Caco-2 (cell line): Measurements from ENCODE around the gene TESMIN. TPM values are rescaled to one million over a fixed set of nuclear protein-coding genes. Genes with fewer than 3 reads are reported as not detected.

ENCODE experiments used
- BruUV-seq: library from RNA; stranded (reverse); fragments of 400-500 nt; replicated peaks from 2 replicates; lab custom pipeline; 2021; lab: Mats Ljungman, UMichigan
- CTCF ChIA-PET: fragments of 300-600 bp; sonication (Branson Sonifier 250); formaldehyde crosslinking; loops from one replicate; lab custom pipeline; 2022; ENCODE audit warnings: antibody characterized with exemption; lab: Charles Lee
- POLR2A ChIA-PET: fragments of 300-600 bp; sonication (Branson Sonifier 250); formaldehyde crosslinking; loops from one replicate; lab custom pipeline; 2022; ENCODE audit warnings: antibody characterized with exemption; lab: Charles Lee
- DNase-seq, 2 experiments: peaks; one replicate each; pipeline versions ENCODE4 v3.0.0 to v3.0.0-alpha.2; 2020 to 2022
- H3K27me3 ChIP-seq: replicated peaks from 2 replicates; pipeline ENCODE4 v1.6.0; 2011; ENCODE audit warnings: low read length; ENCODE audit not compliant: control insufficient read depth, insufficient read depth
- H3K36me3 ChIP-seq: 2 replicates; pipeline ENCODE4 v1.5.1; 2011; ENCODE audit warnings: low read length; ENCODE audit not compliant: control insufficient read depth, insufficient read depth
- H3K4me1 ChIP-seq: fragments of 250-450 bp; sonication (Bioruptor Pico); 2 replicates; pipeline ENCODE4 v1.5.1; 2020; ENCODE audit warnings: mild to moderate bottlenecking
- H3K4me3 ChIP-seq: 2 replicates; pipeline ENCODE4 v1.5.1; 2011; ENCODE audit warnings: low read depth, mild to moderate bottlenecking, control low read depth, low read length
- H3K9me3 ChIP-seq: fragments of 250-450 bp; sonication (Bioruptor Pico); 2 replicates; pipeline ENCODE4 v1.5.1; 2020; ENCODE audit warnings: mild to moderate bottlenecking, moderate library complexity
- H3K27ac Mint-ChIP-seq: one replicate; pipeline ENCODE4 v1.8.0; 2022; ENCODE audit warnings: mixed read lengths; ENCODE audit not compliant: unreplicated experiment
- H3K27me3 Mint-ChIP-seq: one replicate; pipeline ENCODE4 v1.8.0; 2022; ENCODE audit warnings: mixed read lengths; ENCODE audit not compliant: insufficient read depth, unreplicated experiment
- H3K36me3 Mint-ChIP-seq: one replicate; pipeline ENCODE4 v1.8.0; 2022; ENCODE audit warnings: mild to moderate bottlenecking, mixed read lengths; ENCODE audit not compliant: insufficient read depth, unreplicated experiment
- H3K4me1 Mint-ChIP-seq: one replicate; pipeline ENCODE4 v1.8.0; 2022; ENCODE audit warnings: low read depth, mixed read lengths; ENCODE audit not compliant: unreplicated experiment
- H3K4me3 Mint-ChIP-seq: one replicate; pipeline ENCODE4 v1.8.0; 2022; ENCODE audit warnings: mild to moderate bottlenecking, moderate library complexity, mixed read lengths; ENCODE audit not compliant: unreplicated experiment
- H3K9me3 Mint-ChIP-seq: one replicate; pipeline ENCODE4 v1.8.0; 2022; ENCODE audit warnings: mixed read lengths; ENCODE audit not compliant: unreplicated experiment
- intact Hi-C: fragments of 100-400 bp; cut with micrococcal nuclease; formaldehyde crosslinking; loops from one replicate; pipeline ENCODE4 v1.10.0; 2022; ENCODE audit not compliant: unreplicated experiment
- total RNA-seq: library from RNA; stranded (reverse); gene quantifications from 2 replicates; pipeline ENCODE4 v1.2.3, GENCODE V29; 2022
- TF ChIP-seq, protein P1 (sequence below), 2 experiments: fragments of 200-600 bp in 1 of 2; IDR thresholded peaks; 1 replicate in 1 of 2; 2 replicates in 1 of 2; pipeline versions ENCODE4 v1.5.1 to v1.8.0; 2011 to 2022; ENCODE audit warnings: antibody characterized with exemption in 1 of 2, control low read depth in 1 of 2, inconsistent platforms in 1 of 2, low read depth in 1 of 2, low read length in 1 of 2, mild to moderate bottlenecking in 1 of 2, moderate library complexity in 1 of 2; ENCODE audit not compliant: insufficient read depth in 1 of 2, severe bottlenecking in 1 of 2, unreplicated experiment in 1 of 2

TESMIN gene
- total RNA-seq, 1 experiment from 2014 or later, result 26.2 TPM

DNA sequence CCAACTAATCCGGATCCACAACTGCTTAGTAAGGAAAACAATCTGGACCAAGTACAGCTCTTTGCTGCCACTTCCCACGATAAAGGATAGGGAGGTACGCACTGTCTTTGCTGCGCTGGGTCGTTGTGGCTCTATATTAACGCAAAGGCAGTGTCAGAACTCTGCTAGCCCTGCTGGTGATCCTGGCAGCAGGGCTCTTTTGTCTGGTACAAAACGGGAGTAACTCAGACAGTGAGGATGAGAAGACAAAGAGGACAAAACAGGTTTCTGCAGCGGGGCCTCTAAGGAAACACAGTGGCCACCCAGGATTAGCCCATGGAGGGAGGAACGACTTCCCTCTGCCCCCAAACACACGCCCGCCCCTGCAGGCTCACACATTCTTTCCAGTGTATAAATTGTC is 40.9 kb downstream of the TESMIN start:
- Mint-ChIP-seq H3K4me1 (no peaks in the 10 kb centered on the region), H3K27ac (no peak overlapping the region), H3K4me3 (no peak overlapping the region), H3K36me3 (no peaks in the 10 kb centered on the region), H3K27me3 (peaks cover 5% of the 10 kb centered on the region), H3K9me3 (no peaks in the 10 kb centered on the region)
- intact Hi-C loops, result no loop called here
- POLR2A ChIA-PET, result no interaction called here
- DNase-seq, result no peak
- no peaks in the 10 kb centered on the region for H3K27me3 ChIP-seq
- H3K4me3 ChIP-seq, result no peak overlapping the region
- TF ChIP-seq, protein P1, sequence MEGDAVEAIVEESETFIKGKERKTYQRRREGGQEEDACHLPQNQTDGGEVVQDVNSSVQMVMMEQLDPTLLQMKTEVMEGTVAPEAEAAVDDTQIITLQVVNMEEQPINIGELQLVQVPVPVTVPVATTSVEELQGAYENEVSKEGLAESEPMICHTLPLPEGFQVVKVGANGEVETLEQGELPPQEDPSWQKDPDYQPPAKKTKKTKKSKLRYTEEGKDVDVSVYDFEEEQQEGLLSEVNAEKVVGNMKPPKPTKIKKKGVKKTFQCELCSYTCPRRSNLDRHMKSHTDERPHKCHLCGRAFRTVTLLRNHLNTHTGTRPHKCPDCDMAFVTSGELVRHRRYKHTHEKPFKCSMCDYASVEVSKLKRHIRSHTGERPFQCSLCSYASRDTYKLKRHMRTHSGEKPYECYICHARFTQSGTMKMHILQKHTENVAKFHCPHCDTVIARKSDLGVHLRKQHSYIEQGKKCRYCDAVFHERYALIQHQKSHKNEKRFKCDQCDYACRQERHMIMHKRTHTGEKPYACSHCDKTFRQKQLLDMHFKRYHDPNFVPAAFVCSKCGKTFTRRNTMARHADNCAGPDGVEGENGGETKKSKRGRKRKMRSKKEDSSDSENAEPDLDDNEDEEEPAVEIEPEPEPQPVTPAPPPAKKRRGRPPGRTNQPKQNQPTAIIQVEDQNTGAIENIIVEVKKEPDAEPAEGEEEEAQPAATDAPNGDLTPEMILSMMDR (IDR thresholded peaks at IDR 0.05; ENCODE audit: insufficient read depth in 1 of 2, low read depth in 1 of 2, low read length in 1 of 2, severe bottlenecking in 1 of 2, unreplicated experiment in 1 of 2), result no peak
- BruUV-seq, result no TSS peak
- H3K4me1 ChIP-seq, result no peaks in the 10 kb centered on the region
- H3K36me3 ChIP-seq, result no peaks in the 10 kb centered on the region
- no peaks in the 10 kb centered on the region for H3K9me3 ChIP-seq
- CTCF ChIA-PET, result no interaction called here

DNA sequence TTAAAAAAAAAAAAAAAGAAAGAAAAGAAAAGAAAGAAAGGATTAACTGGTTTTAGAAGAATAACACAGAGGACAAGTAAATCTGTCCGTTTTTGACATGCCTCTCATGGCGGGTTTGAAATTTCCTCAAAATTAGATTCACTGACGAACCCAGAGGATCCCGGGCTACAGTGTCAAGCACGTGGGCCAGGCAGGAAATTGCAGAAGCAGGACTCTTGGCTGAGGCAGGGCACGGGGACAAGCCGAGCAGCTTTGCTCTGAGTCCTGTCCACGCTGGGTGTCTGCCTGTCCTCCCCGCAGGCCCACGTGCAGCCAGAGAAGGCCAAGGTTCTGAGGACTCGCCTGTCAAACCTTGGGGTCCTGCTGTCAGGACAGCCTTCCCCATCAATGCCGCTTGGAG is 42.3 kb downstream of the TESMIN start:
- H3K27me3 ChIP-seq, result no peaks in the 10 kb centered on the region; the same call in 1 of the 2 replicates
- no peak overlapping the region for H3K27ac Mint-ChIP-seq
- intact Hi-C loops, result no loop called here
- ChIA-PET POLR2A (no interaction called here), CTCF (no interaction called here)
- H3K4me1 ChIP-seq, result no peaks in the 10 kb centered on the region
- H3K36me3 Mint-ChIP-seq, result no peaks in the 10 kb centered on the region
- H3K9me3 Mint-ChIP-seq, result no peaks in the 10 kb centered on the region
- H3K4me3 Mint-ChIP-seq, result no peak overlapping the region
- no peaks in the 10 kb centered on the region for H3K4me1 Mint-ChIP-seq
- no TSS peak for BruUV-seq
- H3K9me3 ChIP-seq, result no peaks in the 10 kb centered on the region
- peaks cover 9% of the 10 kb centered on the region for H3K27me3 Mint-ChIP-seq
- no peaks in the 10 kb centered on the region for H3K36me3 ChIP-seq
- H3K4me3 ChIP-seq, result no peak overlapping the region
- TF ChIP-seq, protein P1 (IDR thresholded peaks at IDR 0.05; ENCODE audit: insufficient read depth in 1 of 2, low read depth in 1 of 2, low read length in 1 of 2, severe bottlenecking in 1 of 2, unreplicated experiment in 1 of 2), result no peak
- DNase-seq, result no peak

DNA sequence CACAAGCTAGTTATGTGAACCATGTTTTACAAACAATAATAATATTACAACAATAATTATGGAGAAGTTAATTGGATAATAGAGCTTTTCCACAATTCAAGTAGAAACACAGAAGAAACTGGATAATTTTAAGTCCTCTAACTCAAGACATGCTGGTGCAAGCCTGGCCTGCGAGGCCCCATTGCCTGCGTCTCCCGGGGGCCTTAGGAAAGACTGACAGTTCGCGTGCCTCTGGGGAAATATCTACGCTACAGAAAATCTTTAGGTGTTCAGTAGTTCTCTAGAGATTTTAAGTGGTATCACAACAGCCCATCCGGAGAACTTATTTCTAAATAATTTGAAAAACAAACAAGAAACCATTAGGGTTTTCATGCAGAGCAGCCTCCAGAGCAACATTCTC is 43.8 kb downstream of the TESMIN start:
- intact Hi-C loops, result no loop called here
- POLR2A ChIA-PET, result no interaction called here
- no TSS peak for BruUV-seq

More for the DNA sequence above, 43.8 kb downstream of the TESMIN start:
- DNase-seq, result no peak
- H3K36me3 ChIP-seq, result no peaks in the 10 kb centered on the region
- H3K9me3 Mint-ChIP-seq, result no peaks in the 10 kb centered on the region
- CTCF ChIA-PET, result no interaction called here
- H3K27me3 Mint-ChIP-seq, result peaks cover 14% of the 10 kb centered on the region
- H3K4me3 ChIP-seq, result no peak overlapping the region
- H3K4me1 Mint-ChIP-seq, result no peaks in the 10 kb centered on the region
- H3K9me3 ChIP-seq, result no peaks in the 10 kb centered on the region
- no peaks in the 10 kb centered on the region for H3K4me1 ChIP-seq
- H3K27ac Mint-ChIP-seq, result no peak overlapping the region
- TF ChIP-seq, protein P1 (IDR thresholded peaks at IDR 0.05; ENCODE audit: insufficient read depth in 1 of 2, low read depth in 1 of 2, low read length in 1 of 2, severe bottlenecking in 1 of 2, unreplicated experiment in 1 of 2), result no peak
- H3K27me3 ChIP-seq, result no peaks in the 10 kb centered on the region; the same call in 1 of the 2 replicates
- no peaks in the 10 kb centered on the region for H3K36me3 Mint-ChIP-seq
- no peak overlapping the region for H3K4me3 Mint-ChIP-seq
